NCI-H187 (cell line): ENCODE data around the gene CORO1A.
"Not testable (repeated sequence)": the region's sequence is repeated elsewhere in the genome, so short reads cannot be mapped to it uniquely, and the experiment has no call there.

ENCODE experiments used
- DNase-seq, 2 experiments: peaks; one replicate each; lab custom pipeline; 2025; lab: John Stamatoyannopoulos, UW

Gene CORO1A

GRCh38 chr16:30183233-30184095, at the start of gene CORO1A:
CORO1A (plus strand) TSS chr16:30183602; CDS start chr16:30185210, 1,608 bp downstream.
- DNase-seq = peak in 1 of 2 experiments; percentile 22

- DNase-seq = no peak
Measured at GRCh38 chr16:30136971-30137605, 46.3 kb upstream of the CORO1A start.

- DNase-seq = no peak
Measured at GRCh38 chr16:30137897-30138296, 45.5 kb upstream of the CORO1A start.

- no peak for DNase-seq
Measured at GRCh38 chr16:30139583-30140481, 43.6 kb upstream of the CORO1A start.

GRCh38 chr16:30141750-30142149, 41.7 kb upstream of the CORO1A start:
- no peak for DNase-seq

GRCh38 chr16:30142672-30143346, 40.6 kb upstream of the CORO1A start:
- DNase-seq = no peak

- DNase-seq = no peak
Measured at GRCh38 chr16:30143347-30143702, 40.1 kb upstream of the CORO1A start.

GRCh38 chr16:30144017-30144416, 39.4 kb upstream of the CORO1A start:
- DNase-seq = no peak

GRCh38 chr16:30144917-30145316, 38.5 kb upstream of the CORO1A start:
- no peak for DNase-seq

GRCh38 chr16:30145657-30146056, 37.7 kb upstream of the CORO1A start:
- no peak for DNase-seq

- no peak for DNase-seq
Measured at GRCh38 chr16:30147843-30148510, 35.4 kb upstream of the CORO1A start.

GRCh38 chr16:30149250-30149930, 34.0 kb upstream of the CORO1A start:
- DNase-seq = no peak

GRCh38 chr16:30151091-30151490, 32.3 kb upstream of the CORO1A start:
- no peak for DNase-seq

GRCh38 chr16:30152517-30152916, 30.9 kb upstream of the CORO1A start:
- DNase-seq = no peak

- no peak for DNase-seq
Measured at GRCh38 chr16:30155188-30155587, 28.2 kb upstream of the CORO1A start.

- DNase-seq = no peak
Measured at GRCh38 chr16:30157214-30157613, 26.2 kb upstream of the CORO1A start.

- DNase-seq = no peak
Measured at GRCh38 chr16:30163538-30163937, 19.9 kb upstream of the CORO1A start.

- DNase-seq = no peak
Measured at GRCh38 chr16:30166202-30166902, 17.1 kb upstream of the CORO1A start.

- not testable (repeated sequence) for DNase-seq
Measured at GRCh38 chr16:30168746-30169145, 14.7 kb upstream of the CORO1A start.

GRCh38 chr16:30169416-30169815, 14.0 kb upstream of the CORO1A start:
- not testable (repeated sequence) for DNase-seq
